K562 (cell line): ENCODE measurements around the gene ABHD14A. TPM values are rescaled to one million over a fixed set of nuclear protein-coding genes. Genes with fewer than 3 reads are reported as not detected.
A peak's percentile ranks its signal among the peaks of the same experiment; 100 is the strongest.

Experiments used
- ATAC-seq: fragments of 200-7000 bp; cut with Tn5 transposase; 3 replicates; pipeline ENCODE4 v1.9.1; 2020; ENCODE audit warnings: moderate library complexity
- BruUV-seq: library from RNA; stranded (reverse); fragments of 400-500 nt; replicated peaks from 2 replicates; lab custom pipeline; 2021; lab: Mats Ljungman, UMichigan
- CTCF ChIA-PET: fragments of 300-600 bp; formaldehyde crosslinking; extraction: SDS; loops from one replicate; lab custom pipeline; 2021; ENCODE audit warnings: low intra/inter-chr PET ratio; lab: Yijun Ruan, JAX
- POLR2A ChIA-PET: fragments of 300-600, 350-650 bp; sonication (Branson Sonifier 250); formaldehyde crosslinking; extraction: SDS; loops from one replicate; lab custom pipeline; 2021; ENCODE audit warnings: antibody characterized with exemption, inconsistent platforms; lab: Yijun Ruan, JAX
- DNase-seq, 4 experiments: peaks; one replicate each; pipeline versions ENCODE4 v3.0.0 to v3.0.0-alpha.2; 2011 to 2018; ENCODE audit warnings: low spot score in 3 of 4, mixed read lengths in 3 of 4; ENCODE audit errors: extremely low read depth in 1 of 4
- FAIRE-seq: peaks from 2 replicates; lab custom pipeline; 2011; peaks lifted over from hg19 to GRCh38; lab: Jason Lieb, UNC
- H2AFZ ChIP-seq: 2 replicates; pipeline ENCODE4 v1.6.0; 2011; ENCODE audit warnings: low read depth, low read length, control low read depth, inconsistent platforms
- H3K27ac ChIP-seq: fragments of 200-600 bp; 3 replicates; pipeline ENCODE4 v1.8.0; 2011; ENCODE audit warnings: low read depth, mild to moderate bottlenecking, control low read depth, inconsistent platforms, low read length, moderate library complexity, mixed read lengths; ENCODE audit errors: extremely low read depth
- H3K27me3 ChIP-seq, 2 experiments: fragments of 300-600 bp in 1 of 2; 2 replicates in 1 of 2; 3 replicates in 1 of 2; pipeline versions ENCODE4 v1.6.0 to v1.8.0; 2011; ENCODE audit warnings: inconsistent platforms in 2 of 2, low read length in 2 of 2, mild to moderate bottlenecking in 1 of 2, mixed read lengths in 1 of 2, moderate library complexity in 1 of 2; ENCODE audit not compliant: control insufficient read depth in 2 of 2, insufficient read depth in 2 of 2
- H3K36me3 ChIP-seq: fragments of 300-600 bp; 3 replicates; pipeline ENCODE4 v1.8.0; 2011; ENCODE audit warnings: mild to moderate bottlenecking, low read length, inconsistent platforms; ENCODE audit not compliant: control insufficient read depth, insufficient read depth
- H3K4me1 ChIP-seq, 2 experiments: fragments of 200-600 bp in 1 of 2; replicated peaks in 1 of 2; 2 replicates in 1 of 2; 3 replicates in 1 of 2; pipeline versions ENCODE4 v1.5.1 to v1.8.0; 2011; ENCODE audit warnings: inconsistent platforms in 2 of 2, low read length in 2 of 2, mild to moderate bottlenecking in 1 of 2, mixed read lengths in 1 of 2, moderate library complexity in 1 of 2; ENCODE audit not compliant: control insufficient read depth in 2 of 2, insufficient read depth in 2 of 2
- H3K4me2 ChIP-seq: 2 replicates; pipeline ENCODE4 v1.6.1; 2011; ENCODE audit warnings: low read length, control low read depth, inconsistent platforms, mixed read lengths; ENCODE audit not compliant: insufficient read depth
- H3K4me3 ChIP-seq: fragments of 200-600 bp; sonication (generic), shearing (Covaris generic); 2 replicates; pipeline ENCODE4 v1.5.1; 2016; ENCODE audit warnings: control low read depth, inconsistent platforms
- H3K79me2 ChIP-seq: fragments of 200-600 bp; 3 replicates; pipeline ENCODE4 v1.8.0; 2011; ENCODE audit warnings: low read length, inconsistent platforms; ENCODE audit not compliant: control insufficient read depth, insufficient read depth
- H3K9ac ChIP-seq, 2 experiments: 2 replicates each; pipeline versions ENCODE4 v1.6.0 to v1.6.1; 2011; ENCODE audit warnings: low read depth in 2 of 2, low read length in 2 of 2, control low read depth in 1 of 2, inconsistent platforms in 1 of 2, mild to moderate bottlenecking in 1 of 2, mixed read lengths in 1 of 2; ENCODE audit not compliant: insufficient read depth in 1 of 2
- H3K9me1 ChIP-seq: one replicate; pipeline ENCODE4 v1.6.0; 2011; ENCODE audit warnings: inconsistent platforms, mild to moderate bottlenecking, low read length, moderate library complexity; ENCODE audit not compliant: control insufficient read depth, insufficient read depth
- H3K9me3 ChIP-seq: replicated peaks from 2 replicates; pipeline ENCODE4 v1.5.1; 2011; ENCODE audit warnings: low read depth, low read length, inconsistent platforms; ENCODE audit not compliant: control insufficient read depth, insufficient read depth
- H4K20me1 ChIP-seq: replicated peaks from 2 replicates; pipeline ENCODE4 v1.6.1; 2011; ENCODE audit warnings: low read length, inconsistent platforms, mixed read lengths; ENCODE audit not compliant: control insufficient read depth, insufficient read depth
- EGR1 ChIP-seq: fragments of 450-650 bp; conservative IDR thresholded peaks from 2 replicates; pipeline ENCODE4 v1.6.1; 2017; ENCODE audit warnings: mild to moderate bottlenecking
- ID3 ChIP-seq, 2 experiments: fragments of 250-450 bp in 1 of 2; fragments of 450-650 bp in 1 of 2; sonication (Bioruptor Pico) in 1 of 2; IDR thresholded peaks; 2 replicates each; pipeline versions ENCODE4 v1.6.1 to v1.8.0; 2016 to 2021; ENCODE audit warnings: mild to moderate bottlenecking in 2 of 2, moderate library complexity in 2 of 2, missing compliant biosample characterization in 1 of 2, missing genetic modification characterization in 1 of 2
- MTA3 ChIP-seq: fragments of 450-650 bp; formaldehyde crosslinking; IDR thresholded peaks from 2 replicates; pipeline ENCODE4 v1.6.1; 2017; ENCODE audit warnings: mild to moderate bottlenecking, borderline replicate concordance
- NCOA6 ChIP-seq: fragments of 450-650 bp; IDR thresholded peaks from 2 replicates; pipeline ENCODE4 v1.6.1; 2017; ENCODE audit warnings: mild to moderate bottlenecking
- NR2C2 ChIP-seq, 2 experiments: fragments of 200-800 bp in 1 of 2; sonication (Bioruptor generic) in 1 of 2; sonication (generic) in 1 of 2; formaldehyde crosslinking in 1 of 2; IDR thresholded peaks; 2 replicates each; pipeline versions ENCODE4 v1.6.1 to v1.8.0; 2016 to 2022; ENCODE audit warnings: mild to moderate bottlenecking in 1 of 2, missing compliant biosample characterization in 1 of 2, missing genetic modification characterization in 1 of 2, missing genetic modification reagents in 1 of 2
- SMAD4 ChIP-seq: fragments of 250-450 bp; sonication (Bioruptor Pico); conservative IDR thresholded peaks from 2 replicates; pipeline ENCODE4 v1.8.0; 2021; ENCODE audit warnings: inconsistent platforms, mild to moderate bottlenecking, moderate library complexity
- SMARCC2 ChIP-seq: fragments of 450-650 bp; IDR thresholded peaks from 2 replicates; pipeline ENCODE4 v1.6.1; 2017; ENCODE audit warnings: antibody characterized with exemption, moderate library complexity, mild to moderate bottlenecking, low read depth
- TBL1XR1 ChIP-seq, 2 experiments: IDR thresholded peaks; 2 replicates each; pipeline ENCODE4 v1.6.1; 2012; ENCODE audit warnings: improper control_type of control experiment in 2 of 2, low read length in 2 of 2, mild to moderate bottlenecking in 1 of 2
- ZBTB40 ChIP-seq, 2 experiments: fragments of 450-650 bp in 1 of 2; sonication (generic) in 1 of 2; formaldehyde crosslinking in 1 of 2; IDR thresholded peaks; 2 replicates each; pipeline versions ENCODE4 v1.7.1 to v1.9.0; 2016 to 2022; ENCODE audit warnings: inconsistent platforms in 1 of 2, mild to moderate bottlenecking in 1 of 2, missing genetic modification reagents in 1 of 2
- ZNF23 ChIP-seq: fragments of 250-450 bp; sonication (Bioruptor Pico); IDR thresholded peaks from 2 replicates; pipeline ENCODE4 v1.4.0; 2020; ENCODE audit warnings: mild to moderate bottlenecking
- WGBS: fragments of 100-300 bp; shearing (Covaris generic); methylation state at CpG from one replicate; pipeline ENCODE4 v1.1.6; 2016; ENCODE audit warnings: low coverage, mixed read lengths; ENCODE audit not compliant: insufficient coverage; ENCODE audit errors: missing lambda C conversion rate; 5-methylcytosine and 5-hydroxymethylcytosine counted together
- in situ Hi-C: fragments of 300-500 bp; cut with MboI; formaldehyde crosslinking; loops from 4 replicates; pipeline ENCODE4 v1.15.0; 2018; ENCODE audit warnings: inconsistent platforms, mixed read lengths
- intact Hi-C: fragments of 100-400 bp; cut with micrococcal nuclease; formaldehyde crosslinking; loops from 2 replicates; pipeline ENCODE4 v1.14.2; 2022
- polyA plus RNA-seq, 8 experiments: library from polyadenylated mRNA; depleted of rRNA in 4 of 8; stranded (reverse) in 5 of 8; unstranded in 3 of 8; fragments of >200 nt; fragmentation: Nextera tagmentation in 2 of 8; fragmentation: Illumina TruSeq in 1 of 8; extraction: Ambion mirVana in 2 of 8; extraction: Trizol in 1 of 8; gene quantifications; 2 replicates each; pipeline versions ENCODE4 v1.2.1 to v1.2.3, GENCODE V29; 2011 to 2014; ENCODE audit warnings: inconsistent platforms in 1 of 8, missing spikeins in 1 of 8
- total RNA-seq, 7 experiments: library from RNA; depleted of rRNA in 6 of 7; stranded (reverse); fragments of >200 nt in 6 of 7; fragmentation: Illumina TruSeq in 2 of 7; extraction: Trizol in 2 of 7; gene quantifications; 2 replicates each; pipeline versions ENCODE4 v1.2.1 to v1.2.3, GENCODE V29; 2011 to 2021; ENCODE audit warnings: low replicate concordance in 1 of 7

Gene ABHD14A
- total and polyA plus RNA-seq, 9 of the 15 experiments (the other 6 are each of a cell fraction or from before 2014, with no cell fraction given) = 0.90 to 10.5 (median 8.3) TPM

GRCh38 chr3:51974277-51974962 lies 444 bp upstream of the ABHD14A start:
- peaks cover 24 to 59% of the 10 kb centered on the region in 2 experiments for H3K4me1 ChIP-seq
- peak overlapping the region; percentile 62 for H3K4me3 ChIP-seq
- H3K36me3 ChIP-seq = peaks cover 28% of the 10 kb centered on the region; the same call in 1 of the 3 replicates
- H3K27me3 ChIP-seq = no peaks in the 10 kb centered on the region
- intact Hi-C loops = loop anchor here (1.0 kb wide), 1 partner anchor 32 kb away; the partner anchor contains the start of gene PARP3
- H4K20me1 ChIP-seq = 0 out of 2 replicates have a peak, but pooled peaks cover 4% of the 10 kb centered on the region
- peak overlapping the region; percentile 84 to 99 for H3K9ac ChIP-seq
- H3K4me2 ChIP-seq = peak overlapping the region; percentile 92
- FAIRE-seq (peak; percentile 68), ATAC-seq (peak; percentile 21), DNase-seq (peak in 2 of 4 experiments; percentile 29 to 45)
- ChIA-PET POLR2A (interaction anchor here (0.5 to 3.6 kb wide), 11 partner anchors 8 to 136 kb away, joined by 3 to 27 read pairs (median 4); partner anchors contain the start of genes ACY1 and RPL29), CTCF (no interaction called here)
- 10% methylated on average over 19 of the region's 30 CpGs for WGBS
- no peaks in the 10 kb centered on the region for H3K9me1 ChIP-seq
- H3K9me3 ChIP-seq = no peaks in the 10 kb centered on the region
- H3K79me2 ChIP-seq = peaks cover 45% of the 10 kb centered on the region
- H3K27ac ChIP-seq = peak overlapping the region; percentile 98
- in situ Hi-C loops = no loop called here
- H2AFZ ChIP-seq = peak overlapping the region; percentile 88
- no TSS peak for BruUV-seq
- TF ChIP-seq SMARCC2 (no peak), EGR1 (peak; percentile 32; the same call in 1 of the 2 replicates), NR2C2 (CRISPR knock-in tag; IDR thresholded peaks at IDR 0.05) (no peak), NR2C2 (tag; IDR thresholded peaks at IDR 0.05) (peak; percentile 3; the same call in 1 of the 2 replicates), ID3 (CRISPR knock-in tag; IDR thresholded peaks at IDR 0.05) (no peak), ID3 (tag; IDR thresholded peaks at IDR 0.05) (no peak), MTA3 (0 out of 2 replicates have a peak, but pooled peaks have one; percentile 10), TBL1XR1 (IDR thresholded peaks at IDR 0.05; ENCODE audit: low read length in 2 of 2) (no peak), NCOA6 (no peak), ZNF23 (CRISPR knock-in tag) (no peak), SMAD4 (CRISPR knock-in tag) (no peak), ZBTB40 (IDR thresholded peaks at IDR 0.05) (peak; percentile 49; the same call in 1 of the 2 replicates), ZBTB40 (CRISPR knock-in tag; IDR thresholded peaks at IDR 0.05) (no peak)
